GM18873 (cell line): ENCODE data around the gene NALF2.

Source experiments
- ATAC-seq: cut with Tn5 transposase; IDR thresholded peaks from one replicate; pipeline ENCODE4 v1.9.1; 2021; ENCODE audit warnings: mild to moderate bottlenecking, moderate library complexity, moderate number of reproducible peaks; ENCODE audit not compliant: unreplicated experiment, low FRiP score

The NALF2 gene

GRCh38 chrX:69524781-69525363 is 20.7 kb downstream of the NALF2 start:
- no peak for ATAC-seq

GRCh38 chrX:69530306-69530705 is 26.2 kb downstream of the NALF2 start:
- ATAC-seq: no peak

- ATAC-seq: no peak
Observed at GRCh38 chrX:69531031-69531755, 27.1 kb downstream of the NALF2 start.

GRCh38 chrX:69535661-69536060 is 31.5 kb downstream of the NALF2 start:
- no peak for ATAC-seq

- ATAC-seq: no peak
Observed at GRCh38 chrX:69538321-69538876, 34.3 kb downstream of the NALF2 start.

GRCh38 chrX:69539437-69539836 is 35.3 kb downstream of the NALF2 start:
- ATAC-seq: no peak

- no peak for ATAC-seq
Observed at GRCh38 chrX:69541956-69542355, 37.8 kb downstream of the NALF2 start.

- ATAC-seq: no peak
Observed at GRCh38 chrX:69543572-69543971, 39.4 kb downstream of the NALF2 start.

- no peak for ATAC-seq
Observed at GRCh38 chrX:69546417-69546816, 42.3 kb downstream of the NALF2 start.

GRCh38 chrX:69546978-69547377 is 42.9 kb downstream of the NALF2 start:
- no peak for ATAC-seq

GRCh38 chrX:69551421-69552009 is 47.4 kb downstream of the NALF2 start:
- ATAC-seq: no peak

- ATAC-seq: no peak
Observed at GRCh38 chrX:69552512-69552911, 48.4 kb downstream of the NALF2 start.
